Muscle of leg (tissue), 11 donors: ENCODE measurements around the gene EXOSC1. TPM values are rescaled to one million over a fixed set of nuclear protein-coding genes. Genes with fewer than 3 reads are reported as not detected.
"Not testable (repeated sequence)": the region's sequence is repeated elsewhere in the genome, so short reads cannot be mapped to it uniquely, and the experiment has no call there.

ENCODE experiments used
- DNase-seq: peaks from one replicate; pipeline ENCODE4 v3.0.0; 2013
- H3K27ac ChIP-seq: one replicate; pipeline ENCODE4 v1.5.1; 2013; ENCODE audit warnings: mild to moderate bottlenecking, low read length, control low read depth
- H3K27me3 ChIP-seq: one replicate; pipeline ENCODE4 v1.6.1; 2013; ENCODE audit warnings: low read length; ENCODE audit not compliant: control insufficient read depth, insufficient read depth
- H3K36me3 ChIP-seq: one replicate; pipeline ENCODE4 v1.6.1; 2013; ENCODE audit warnings: low read length; ENCODE audit not compliant: control insufficient read depth, insufficient read depth
- H3K4me1 ChIP-seq: one replicate; pipeline ENCODE4 v1.6.1; 2013; ENCODE audit warnings: low read length; ENCODE audit not compliant: control insufficient read depth, insufficient read depth
- H3K4me3 ChIP-seq: one replicate; pipeline ENCODE4 v1.5.1; 2013; ENCODE audit warnings: low read length, control low read depth
- H3K9me3 ChIP-seq: replicated peaks from 2 replicates; pipeline ENCODE4 v1.6.1; 2013; ENCODE audit warnings: low read depth, low read length; ENCODE audit not compliant: control insufficient read depth
- WGBS: methylation state at CpG from one replicate; pipeline ENCODE4 v1.1.5; 2013; ENCODE audit warnings: missing lambda C conversion rate; ENCODE audit not compliant: insufficient coverage; 5-methylcytosine and 5-hydroxymethylcytosine counted together
- polyA plus RNA-seq, 8 donors: library from polyadenylated mRNA; unstranded; fragments of 120-200 nt; gene quantifications; one replicate each; pipeline versions ENCODE4 v1.2.1 to v1.2.3, GENCODE V29; 2013; ENCODE audit warnings: inconsistent platforms in 1 of 8, low replicate concordance in 1 of 8; ENCODE audit not compliant: insufficient read length in 8 of 8, insufficient read depth in 1 of 8
- total RNA-seq: library from RNA; stranded (reverse); fragments of 120-200 nt; gene quantifications from one replicate; pipeline ENCODE4 v1.2.4, GENCODE V29; 2013

Gene EXOSC1
- total and polyA plus RNA-seq, 9 donors: 24.1 to 32.2 (median 30.0) TPM

- no peaks in the 10 kb centered on the region for H3K27me3 ChIP-seq
- 93% methylated on average over 2 of the region's 4 CpGs for WGBS
- H3K4me1 ChIP-seq: peaks cover 4% of the 10 kb centered on the region
- peaks cover 63% of the 10 kb centered on the region for H3K36me3 ChIP-seq
- no peak overlapping the region for H3K4me3 ChIP-seq
- H3K27ac ChIP-seq: no peak overlapping the region
- no peak for DNase-seq
- H3K9me3 ChIP-seq: no peaks in the 10 kb centered on the region
Observed at GRCh38 chr10:97481071-97481470, 35.3 kb upstream of the EXOSC1 start.

- Histone ChIP-seq H3K36me3 (peaks cover 70% of the 10 kb centered on the region), H3K27ac (no peak overlapping the region), H3K27me3 (no peaks in the 10 kb centered on the region), H3K9me3 (no peaks in the 10 kb centered on the region), H3K4me3 (no peak overlapping the region), H3K4me1 (peaks cover 4% of the 10 kb centered on the region)
- WGBS: 83% methylated on average over 7 of the region's 9 CpGs
- DNase-seq: no peak
Observed at GRCh38 chr10:97479939-97480338, 34.1 kb upstream of the EXOSC1 start.

GRCh38 chr10:97479410-97479809, 33.6 kb upstream of the EXOSC1 start:
- not testable (repeated sequence) for H3K4me1 ChIP-seq, H3K27me3 ChIP-seq
- WGBS: no CpG with 5 or more reads among the region's 4 CpGs

GRCh38 chr10:97475936-97476594, 30.3 kb upstream of the EXOSC1 start:
- no CpG with 5 or more reads among the region's 2 CpGs for WGBS
- H3K27ac ChIP-seq: no peak overlapping the region

More at GRCh38 chr10:97479410-97479809, 33.6 kb upstream of the EXOSC1 start:
- not testable (repeated sequence) for H3K4me3 ChIP-seq, H3K9me3 ChIP-seq, DNase-seq, H3K27ac ChIP-seq
- H3K36me3 ChIP-seq: peaks cover 68% of the 10 kb centered on the region

GRCh38 chr10:97474918-97475317, 29.1 kb upstream of the EXOSC1 start:
- no CpG with 5 or more reads among the region's 4 CpGs for WGBS
- no peak overlapping the region for H3K4me3 ChIP-seq
- DNase-seq: no peak
- no peak overlapping the region for H3K27ac ChIP-seq
- no peaks in the 10 kb centered on the region for H3K27me3 ChIP-seq
- no peaks in the 10 kb centered on the region for H3K9me3 ChIP-seq
- H3K4me1 ChIP-seq: no peaks in the 10 kb centered on the region
- H3K36me3 ChIP-seq: peaks cover 72% of the 10 kb centered on the region

More at GRCh38 chr10:97475936-97476594, 30.3 kb upstream of the EXOSC1 start:
- DNase-seq: no peak
- H3K4me1 ChIP-seq: no peaks in the 10 kb centered on the region
- H3K4me3 ChIP-seq: no peak overlapping the region
- no peaks in the 10 kb centered on the region for H3K9me3 ChIP-seq
- peaks cover 74% of the 10 kb centered on the region for H3K36me3 ChIP-seq
- H3K27me3 ChIP-seq: no peaks in the 10 kb centered on the region

GRCh38 chr10:97468781-97469180, 23.0 kb upstream of the EXOSC1 start:
- H3K9me3 ChIP-seq, H3K27me3 ChIP-seq, H3K4me1 ChIP-seq, H3K27ac ChIP-seq, H3K4me3 ChIP-seq, DNase-seq: not testable (repeated sequence)
- 92% methylated on average over 11 of the region's 12 CpGs for WGBS
- H3K36me3 ChIP-seq: peaks cover 86% of the 10 kb centered on the region

GRCh38 chr10:97468162-97468561, 22.4 kb upstream of the EXOSC1 start:
- Histone ChIP-seq H3K9me3 (no peaks in the 10 kb centered on the region), H3K4me1 (no peaks in the 10 kb centered on the region), H3K4me3 (no peak overlapping the region), H3K27ac (no peak overlapping the region), H3K27me3 (no peaks in the 10 kb centered on the region), H3K36me3 (peaks cover 90% of the 10 kb centered on the region)
- WGBS: 58% methylated on average over 2 of the region's 3 CpGs
- no peak for DNase-seq

GRCh38 chr10:97466755-97467154, 20.9 kb upstream of the EXOSC1 start:
- Histone ChIP-seq H3K4me3 (no peak overlapping the region), H3K27me3 (no peaks in the 10 kb centered on the region), H3K9me3 (no peaks in the 10 kb centered on the region), H3K36me3 (peaks cover 95% of the 10 kb centered on the region), H3K4me1 (no peaks in the 10 kb centered on the region), H3K27ac (no peak overlapping the region)
- no CpG with 5 or more reads among the region's 4 CpGs for WGBS
- no peak for DNase-seq

- Histone ChIP-seq H3K27ac (no peak overlapping the region), H3K36me3 (peaks cover 97% of the 10 kb centered on the region), H3K9me3 (no peaks in the 10 kb centered on the region), H3K4me3 (no peak overlapping the region), H3K27me3 (no peaks in the 10 kb centered on the region), H3K4me1 (no peaks in the 10 kb centered on the region)
- DNase-seq: no peak
- 89% methylated on average over 6 of the region's 7 CpGs for WGBS
Observed at GRCh38 chr10:97465982-97466381, 20.2 kb upstream of the EXOSC1 start.

GRCh38 chr10:97464226-97464625, 18.4 kb upstream of the EXOSC1 start:
- Histone ChIP-seq H3K4me1 (no peaks in the 10 kb centered on the region), H3K9me3 (no peaks in the 10 kb centered on the region), H3K36me3 (peaks cover 99% of the 10 kb centered on the region), H3K27me3 (no peaks in the 10 kb centered on the region), H3K4me3 (no peak overlapping the region), H3K27ac (no peak overlapping the region)
- 22% methylated on average over 1 of the region's 1 CpG for WGBS
- no peak for DNase-seq
